CD4-positive, alpha-beta memory T cell (primary cell): Measurements from ENCODE around the gene LRFN2. TPM values are rescaled to one million over a fixed set of nuclear protein-coding genes. Genes with fewer than 3 reads are reported as not detected.

ENCODE experiments used
- CTCF ChIA-PET: fragments of 350-600 bp; sonication (Branson Sonifier 250); formaldehyde crosslinking; loops from one replicate; lab custom pipeline; 2021; ENCODE audit warnings: inconsistent platforms; ENCODE audit not compliant: partially characterized antibody; lab: Charles Lee
- POLR2A ChIA-PET: fragments of 350-600 bp; sonication (Branson Sonifier 250); formaldehyde crosslinking; loops from one replicate; lab custom pipeline; 2021; ENCODE audit not compliant: partially characterized antibody; lab: Charles Lee
- DNase-seq, 5 donors: peaks; one replicate each; pipeline versions ENCODE4 v3.0.0 to v3.0.0-alpha.2; 2020 to 2022; ENCODE audit warnings: mixed read lengths in 1 of 5
- H3K27ac ChIP-seq: one replicate; pipeline ENCODE4 v1.7.0; 2013; ENCODE audit warnings: low read depth, low read length
- H3K27me3 ChIP-seq: 2 replicates; pipeline ENCODE4 v1.7.0; 2013; ENCODE audit warnings: mild to moderate bottlenecking, low read length, moderate library complexity; ENCODE audit not compliant: insufficient read depth
- H3K36me3 ChIP-seq: 2 replicates; pipeline ENCODE4 v1.7.0; 2013; ENCODE audit warnings: mild to moderate bottlenecking, low read length, moderate library complexity; ENCODE audit not compliant: insufficient read depth
- H3K4me1 ChIP-seq: 2 replicates; pipeline ENCODE4 v1.7.0; 2013; ENCODE audit warnings: mild to moderate bottlenecking, low read length, moderate library complexity; ENCODE audit not compliant: insufficient read depth
- H3K4me3 ChIP-seq, 2 donors: one replicate each; pipeline ENCODE4 v1.7.0; 2013; ENCODE audit warnings: low read length in 2 of 2, mild to moderate bottlenecking in 1 of 2
- H3K9me3 ChIP-seq, 2 donors: one replicate each; pipeline ENCODE4 v1.7.0; 2013; ENCODE audit warnings: low read length in 2 of 2, control low read depth in 1 of 2; ENCODE audit not compliant: control insufficient read depth in 1 of 2
- H3K27ac Mint-ChIP-seq, 7 donors: one replicate each; pipeline ENCODE4 v1.8.0; 2020 to 2021; ENCODE audit warnings: mixed read lengths in 7 of 7, mild to moderate bottlenecking in 6 of 7, inconsistent platforms in 3 of 7, moderate library complexity in 3 of 7
- H3K27me3 Mint-ChIP-seq, 2 donors: one replicate each; pipeline ENCODE4 v1.8.0; 2020 to 2021; ENCODE audit warnings: mixed read lengths in 2 of 2
- H3K36me3 Mint-ChIP-seq, 2 donors: one replicate each; pipeline ENCODE4 v1.8.0; 2020 to 2021; ENCODE audit warnings: mixed read lengths in 2 of 2, inconsistent platforms in 1 of 2, mild to moderate bottlenecking in 1 of 2
- H3K4me1 Mint-ChIP-seq, 4 donors: one replicate each; pipeline ENCODE4 v1.8.0; 2020 to 2021; ENCODE audit warnings: mixed read lengths in 4 of 4, mild to moderate bottlenecking in 1 of 4
- H3K4me3 Mint-ChIP-seq, 8 donors: one replicate each; pipeline ENCODE4 v1.8.0; 2020 to 2021; ENCODE audit warnings: mixed read lengths in 8 of 8, mild to moderate bottlenecking in 7 of 8, moderate library complexity in 6 of 8, inconsistent platforms in 3 of 8
- H3K9me3 Mint-ChIP-seq, 8 donors: one replicate each; pipeline ENCODE4 v1.8.0; 2020 to 2021; ENCODE audit warnings: mixed read lengths in 8 of 8, mild to moderate bottlenecking in 5 of 8, inconsistent platforms in 3 of 8, moderate library complexity in 1 of 8
- intact Hi-C: fragments of 100-400 bp; cut with micrococcal nuclease; formaldehyde crosslinking; loops from one replicate; pipeline ENCODE4 v1.15.1; 2023
- polyA plus RNA-seq, 2 donors: library from polyadenylated mRNA; unstranded; fragments of 300-500 nt; fragmentation: Illumina TruSeq; gene quantifications; one replicate each; pipeline ENCODE4 v1.2.3, GENCODE V29; 2021
- total RNA-seq, 2 experiments: library from RNA; stranded (reverse); gene quantifications; one replicate each; pipeline ENCODE4 v1.2.3, GENCODE V29; 2021

The LRFN2 gene
- total and polyA plus RNA-seq, 4 experiments from 2014 or later, result 0.17 TPM; not detected in 3

- ChIA-PET POLR2A (no interaction called here), CTCF (no interaction called here)
- Histone ChIP-seq H3K9me3 (no peaks in the 10 kb centered on the region), H3K4me1 (peaks cover 15% of the 10 kb centered on the region), H3K27ac (no peak overlapping the region), H3K4me3 (no peak overlapping the region), H3K27me3 (no peaks in the 10 kb centered on the region), H3K36me3 (no peaks in the 10 kb centered on the region)
- Mint-ChIP-seq H3K27ac (no peak overlapping the region), H3K27me3 (peaks cover 3 to 13% of the 10 kb centered on the region in 2 donors), H3K4me1 (peaks cover 0 to 20% (median 0%) of the 10 kb centered on the region in 4 donors), H3K36me3 (no peaks in the 10 kb centered on the region), H3K4me3 (no peak overlapping the region), H3K9me3 (no peaks in the 10 kb centered on the region)
- intact Hi-C loops, result no loop called here
- DNase-seq, result no peak
Measured at GRCh38 chr6:40383348-40384115, 203.6 kb downstream of the LRFN2 start.

GRCh38 chr6:40380271-40380670 is 206.9 kb downstream of the LRFN2 start:
- Histone ChIP-seq H3K36me3 (no peaks in the 10 kb centered on the region), H3K4me3 (no peak overlapping the region), H3K4me1 (no peaks in the 10 kb centered on the region), H3K27ac (no peak overlapping the region), H3K27me3 (no peaks in the 10 kb centered on the region), H3K9me3 (no peaks in the 10 kb centered on the region)
- ChIA-PET POLR2A (no interaction called here), CTCF (no interaction called here)
- no peak overlapping the region for H3K27ac Mint-ChIP-seq
- intact Hi-C loops, result no loop called here
- H3K4me3 Mint-ChIP-seq, result no peak overlapping the region
- peaks cover 3 to 4% of the 10 kb centered on the region in 2 donors for H3K27me3 Mint-ChIP-seq
- no peak for DNase-seq
- H3K36me3 Mint-ChIP-seq, result no peaks in the 10 kb centered on the region
- no peaks in the 10 kb centered on the region for H3K9me3 Mint-ChIP-seq
- no peaks in the 10 kb centered on the region for H3K4me1 Mint-ChIP-seq

- no peaks in the 10 kb centered on the region for H3K27me3 ChIP-seq
- Mint-ChIP-seq H3K4me3 (no peak overlapping the region), H3K27me3 (peaks cover 3 to 4% of the 10 kb centered on the region in 2 donors), H3K27ac (no peak overlapping the region), H3K4me1 (no peaks in the 10 kb centered on the region), H3K36me3 (no peaks in the 10 kb centered on the region), H3K9me3 (no peaks in the 10 kb centered on the region)
- no peak overlapping the region for H3K27ac ChIP-seq
- intact Hi-C loops, result no loop called here
- no peaks in the 10 kb centered on the region for H3K9me3 ChIP-seq
- CTCF ChIA-PET, result no interaction called here
- H3K4me1 ChIP-seq, result no peaks in the 10 kb centered on the region
- no peak overlapping the region for H3K4me3 ChIP-seq
- POLR2A ChIA-PET, result no interaction called here
- no peaks in the 10 kb centered on the region for H3K36me3 ChIP-seq
- DNase-seq, result no peak
Measured at GRCh38 chr6:40379811-40380210, 207.4 kb downstream of the LRFN2 start.

- no peaks in the 10 kb centered on the region for H3K9me3 Mint-ChIP-seq
- intact Hi-C loops, result no loop called here
- no peak overlapping the region for H3K4me3 Mint-ChIP-seq
- H3K4me1 Mint-ChIP-seq, result no peaks in the 10 kb centered on the region
- no peaks in the 10 kb centered on the region for H3K36me3 Mint-ChIP-seq
- Histone ChIP-seq H3K4me1 (no peaks in the 10 kb centered on the region), H3K4me3 (no peak overlapping the region), H3K36me3 (no peaks in the 10 kb centered on the region), H3K27ac (no peak overlapping the region), H3K27me3 (no peaks in the 10 kb centered on the region), H3K9me3 (no peaks in the 10 kb centered on the region)
- ChIA-PET CTCF (no interaction called here), POLR2A (no interaction called here)
- no peak for DNase-seq
- peaks cover 0 to 2% of the 10 kb centered on the region in 2 donors for H3K27me3 Mint-ChIP-seq
- no peak overlapping the region for H3K27ac Mint-ChIP-seq
Measured at GRCh38 chr6:40378725-40379074, 208.5 kb downstream of the LRFN2 start.

GRCh38 chr6:40378071-40378724 is 209.0 kb downstream of the LRFN2 start:
- H3K27me3 Mint-ChIP-seq, result peaks cover 0 to 2% of the 10 kb centered on the region in 2 donors
- DNase-seq, result no peak
- Histone ChIP-seq H3K36me3 (no peaks in the 10 kb centered on the region), H3K27ac (no peak overlapping the region), H3K27me3 (no peaks in the 10 kb centered on the region), H3K9me3 (no peaks in the 10 kb centered on the region), H3K4me3 (no peak overlapping the region), H3K4me1 (no peaks in the 10 kb centered on the region)
- H3K9me3 Mint-ChIP-seq, result no peaks in the 10 kb centered on the region
- no peak overlapping the region for H3K27ac Mint-ChIP-seq
- H3K4me1 Mint-ChIP-seq, result no peaks in the 10 kb centered on the region
- POLR2A ChIA-PET, result no interaction called here
- H3K4me3 Mint-ChIP-seq, result no peak overlapping the region
- H3K36me3 Mint-ChIP-seq, result no peaks in the 10 kb centered on the region
- intact Hi-C loops, result no loop called here
- CTCF ChIA-PET, result no interaction called here

GRCh38 chr6:40377173-40377806 is 209.9 kb downstream of the LRFN2 start:
- Mint-ChIP-seq H3K36me3 (no peaks in the 10 kb centered on the region), H3K4me1 (no peaks in the 10 kb centered on the region), H3K9me3 (peaks cover 0 to 2% (median 0%) of the 10 kb centered on the region in 8 donors), H3K4me3 (no peak overlapping the region), H3K27ac (no peak overlapping the region), H3K27me3 (peaks cover 0 to 2% of the 10 kb centered on the region in 2 donors)
- Histone ChIP-seq H3K9me3 (no peaks in the 10 kb centered on the region), H3K36me3 (no peaks in the 10 kb centered on the region), H3K4me1 (no peaks in the 10 kb centered on the region), H3K4me3 (no peak overlapping the region), H3K27me3 (no peaks in the 10 kb centered on the region), H3K27ac (no peak overlapping the region)
- DNase-seq, result no peak
- intact Hi-C loops, result no loop called here
- CTCF ChIA-PET, result no interaction called here
- POLR2A ChIA-PET, result no interaction called here

- Mint-ChIP-seq H3K9me3 (peaks cover 0 to 2% (median 0%) of the 10 kb centered on the region in 8 donors), H3K36me3 (no peaks in the 10 kb centered on the region), H3K27ac (no peak overlapping the region), H3K4me1 (no peaks in the 10 kb centered on the region), H3K27me3 (peaks cover 0 to 2% of the 10 kb centered on the region in 2 donors), H3K4me3 (no peak overlapping the region)
- Histone ChIP-seq H3K36me3 (no peaks in the 10 kb centered on the region), H3K27me3 (no peaks in the 10 kb centered on the region), H3K4me3 (no peak overlapping the region), H3K27ac (no peak overlapping the region), H3K9me3 (no peaks in the 10 kb centered on the region), H3K4me1 (no peaks in the 10 kb centered on the region)
- DNase-seq, result no peak
- intact Hi-C loops, result no loop called here
- ChIA-PET CTCF (no interaction called here), POLR2A (no interaction called here)
Measured at GRCh38 chr6:40376113-40376650, 211.0 kb downstream of the LRFN2 start.
